K562 (cell line): ENCODE results near the gene MSN. TPM values are rescaled to one million over a fixed set of nuclear protein-coding genes. Genes with fewer than 3 reads are reported as not detected.
A peak's percentile ranks its signal among the peaks of the same experiment; 100 is the strongest.

Source experiments
- BACH1 ChIP-seq: fragments of 200-800 bp; sonication (Bioruptor generic); IDR thresholded peaks from 2 replicates; pipeline ENCODE4 v1.6.1; 2016; ENCODE audit warnings: missing genetic modification characterization, missing compliant biosample characterization
- GABPB1 ChIP-seq: sonication (generic); formaldehyde crosslinking; IDR thresholded peaks from 2 replicates; pipeline ENCODE4 v1.8.0; 2022; ENCODE audit warnings: mild to moderate bottlenecking, missing genetic modification reagents
- ILF3 ChIP-seq: fragments of 450-650 bp; IDR thresholded peaks from 2 replicates; pipeline ENCODE4 v1.6.1; 2018; ENCODE audit warnings: antibody characterized with exemption, mild to moderate bottlenecking, moderate library complexity, borderline replicate concordance
- KDM1A ChIP-seq, 2 experiments: fragments of 450-650 bp; IDR thresholded peaks; 2 replicates each; pipeline ENCODE4 v1.6.1; 2016; ENCODE audit warnings: mild to moderate bottlenecking in 2 of 2
- MYNN ChIP-seq, 2 experiments: sonication (generic); formaldehyde crosslinking in 1 of 2; IDR thresholded peaks; 2 replicates each; pipeline versions ENCODE4 v1.5.0 to v1.6.1; 2016 to 2020; ENCODE audit warnings: antibody characterized with exemption in 1 of 2, missing genetic modification reagents in 1 of 2
- NFE2L1 ChIP-seq: fragments of 450-650 bp; IDR thresholded peaks from 2 replicates; pipeline ENCODE4 v1.6.1; 2016; ENCODE audit warnings: missing genetic modification characterization, low read depth, mild to moderate bottlenecking, missing compliant biosample characterization, moderate library complexity, borderline replicate concordance
- NFIC ChIP-seq: fragments of 450-650 bp; IDR thresholded peaks from 2 replicates; pipeline ENCODE4 v1.6.1; 2017; ENCODE audit warnings: mild to moderate bottlenecking, inconsistent platforms
- NFIX ChIP-seq: fragments of 250-450 bp; sonication (Bioruptor Pico); IDR thresholded peaks from 2 replicates; pipeline ENCODE4 v1.4.0; 2020; ENCODE audit warnings: low read depth, mild to moderate bottlenecking, moderate library complexity
- PCBP2 ChIP-seq: fragments of 200-400 bp; formaldehyde crosslinking; IDR thresholded peaks from 2 replicates; pipeline ENCODE4 v1.6.1; 2018; ENCODE audit warnings: low read length, low read depth, mild to moderate bottlenecking, moderate library complexity; ENCODE audit not compliant: poor library complexity, severe bottlenecking
- RFX5 ChIP-seq: IDR thresholded peaks from 2 replicates; pipeline ENCODE4 v1.6.1; 2011; ENCODE audit warnings: low read depth, mild to moderate bottlenecking, improper control_type of control experiment, low read length
- SOX6 ChIP-seq: fragments of 450-650 bp; IDR thresholded peaks from 2 replicates; pipeline ENCODE4 v1.6.1; 2014; ENCODE audit warnings: mild to moderate bottlenecking
- SRSF3 ChIP-seq: fragments of 200-400 bp; formaldehyde crosslinking; IDR thresholded peaks from 2 replicates; pipeline ENCODE4 v1.6.1; 2016; ENCODE audit warnings: mild to moderate bottlenecking, low read length, moderate library complexity; ENCODE audit not compliant: insufficient read depth
- ZNF586 ChIP-seq: fragments of 450-650 bp; formaldehyde crosslinking; conservative IDR thresholded peaks from 2 replicates; pipeline ENCODE4 v1.4.0; 2020; ENCODE audit warnings: mild to moderate bottlenecking, moderate library complexity
- polyA plus RNA-seq, 8 experiments: library from polyadenylated mRNA; depleted of rRNA in 4 of 8; stranded (reverse) in 5 of 8; unstranded in 3 of 8; fragments of >200 nt; fragmentation: Nextera tagmentation in 2 of 8; fragmentation: Illumina TruSeq in 1 of 8; extraction: Ambion mirVana in 2 of 8; extraction: Trizol in 1 of 8; gene quantifications; 2 replicates each; pipeline versions ENCODE4 v1.2.1 to v1.2.3, GENCODE V29; 2011 to 2014; ENCODE audit warnings: inconsistent platforms in 1 of 8, missing spikeins in 1 of 8
- total RNA-seq, 7 experiments: library from RNA; depleted of rRNA in 6 of 7; stranded (reverse); fragments of >200 nt in 6 of 7; fragmentation: Illumina TruSeq in 2 of 7; extraction: Trizol in 2 of 7; gene quantifications; 2 replicates each; pipeline versions ENCODE4 v1.2.1 to v1.2.3, GENCODE V29; 2011 to 2021; ENCODE audit warnings: low replicate concordance in 1 of 7
- TF ChIP-seq, protein P1 (sequence below): fragments of 200-800 bp; sonication (Bioruptor generic); IDR thresholded peaks from 2 replicates; pipeline ENCODE4 v1.6.1; 2016; ENCODE audit warnings: missing genetic modification characterization, missing compliant biosample characterization
- TF ChIP-seq, protein P2 (sequence below): sonication (generic); formaldehyde crosslinking; IDR thresholded peaks from 2 replicates; pipeline ENCODE4 v1.9.0; 2022; ENCODE audit warnings: mild to moderate bottlenecking, missing genetic modification reagents
- TF ChIP-seq, protein P3 (sequence below): sonication (generic); formaldehyde crosslinking; IDR thresholded peaks from 2 replicates; pipeline ENCODE4 v1.8.1; 2023; ENCODE audit warnings: missing genetic modification reagents, mild to moderate bottlenecking, borderline replicate concordance

The MSN gene
- total and polyA plus RNA-seq, 9 of the 15 experiments (the other 6 are each of a cell fraction or from before 2014, with no cell fraction given), result 128 to 486 (median 237) TPM

DNA sequence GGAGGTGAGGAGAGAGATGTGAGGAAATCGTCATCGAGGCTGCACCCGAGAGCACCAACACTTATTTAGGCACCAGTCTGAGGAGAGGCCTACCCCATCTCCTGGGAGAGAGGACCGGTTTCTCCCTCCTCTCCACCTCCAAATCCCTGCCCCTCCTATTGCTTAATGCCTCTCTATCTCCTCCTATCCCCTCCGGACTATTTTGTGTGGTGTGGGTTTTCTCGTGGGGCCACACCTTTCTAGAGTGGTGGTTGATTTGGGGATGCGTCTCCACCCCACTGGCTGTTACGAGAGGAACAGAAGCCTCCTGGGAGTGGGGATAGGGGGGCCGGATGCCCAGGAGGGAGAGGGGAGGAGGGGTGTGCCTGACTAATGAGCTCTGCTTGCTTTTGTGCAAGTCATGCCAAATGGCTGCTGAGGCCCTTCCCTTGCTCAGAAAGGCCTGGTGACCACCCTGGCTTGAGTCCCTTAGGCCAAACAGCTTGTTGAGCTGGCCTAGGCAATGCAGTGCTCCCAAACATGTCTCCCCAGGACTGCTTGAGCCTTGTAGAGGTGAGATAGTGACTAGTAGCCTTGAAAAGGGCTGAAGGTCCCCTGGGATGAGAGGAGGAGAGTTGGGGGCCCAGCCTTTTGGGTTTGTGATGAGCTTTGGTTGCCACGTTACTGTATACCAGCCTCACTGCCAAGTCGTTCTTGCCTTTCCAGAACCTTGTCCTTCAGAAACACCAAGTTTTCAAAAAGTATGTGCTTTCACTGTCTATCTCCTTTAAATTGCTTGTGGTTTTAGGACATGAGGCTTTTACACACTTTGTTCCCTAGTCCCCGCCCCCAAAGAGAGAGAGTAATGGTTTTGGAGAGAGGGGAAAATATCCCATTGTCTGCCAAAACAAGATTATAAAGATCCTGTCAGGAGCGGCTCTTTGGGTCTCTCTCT lies 1.2 kb downstream of the MSN start (continued):
- TF ChIP-seq, protein P1, sequence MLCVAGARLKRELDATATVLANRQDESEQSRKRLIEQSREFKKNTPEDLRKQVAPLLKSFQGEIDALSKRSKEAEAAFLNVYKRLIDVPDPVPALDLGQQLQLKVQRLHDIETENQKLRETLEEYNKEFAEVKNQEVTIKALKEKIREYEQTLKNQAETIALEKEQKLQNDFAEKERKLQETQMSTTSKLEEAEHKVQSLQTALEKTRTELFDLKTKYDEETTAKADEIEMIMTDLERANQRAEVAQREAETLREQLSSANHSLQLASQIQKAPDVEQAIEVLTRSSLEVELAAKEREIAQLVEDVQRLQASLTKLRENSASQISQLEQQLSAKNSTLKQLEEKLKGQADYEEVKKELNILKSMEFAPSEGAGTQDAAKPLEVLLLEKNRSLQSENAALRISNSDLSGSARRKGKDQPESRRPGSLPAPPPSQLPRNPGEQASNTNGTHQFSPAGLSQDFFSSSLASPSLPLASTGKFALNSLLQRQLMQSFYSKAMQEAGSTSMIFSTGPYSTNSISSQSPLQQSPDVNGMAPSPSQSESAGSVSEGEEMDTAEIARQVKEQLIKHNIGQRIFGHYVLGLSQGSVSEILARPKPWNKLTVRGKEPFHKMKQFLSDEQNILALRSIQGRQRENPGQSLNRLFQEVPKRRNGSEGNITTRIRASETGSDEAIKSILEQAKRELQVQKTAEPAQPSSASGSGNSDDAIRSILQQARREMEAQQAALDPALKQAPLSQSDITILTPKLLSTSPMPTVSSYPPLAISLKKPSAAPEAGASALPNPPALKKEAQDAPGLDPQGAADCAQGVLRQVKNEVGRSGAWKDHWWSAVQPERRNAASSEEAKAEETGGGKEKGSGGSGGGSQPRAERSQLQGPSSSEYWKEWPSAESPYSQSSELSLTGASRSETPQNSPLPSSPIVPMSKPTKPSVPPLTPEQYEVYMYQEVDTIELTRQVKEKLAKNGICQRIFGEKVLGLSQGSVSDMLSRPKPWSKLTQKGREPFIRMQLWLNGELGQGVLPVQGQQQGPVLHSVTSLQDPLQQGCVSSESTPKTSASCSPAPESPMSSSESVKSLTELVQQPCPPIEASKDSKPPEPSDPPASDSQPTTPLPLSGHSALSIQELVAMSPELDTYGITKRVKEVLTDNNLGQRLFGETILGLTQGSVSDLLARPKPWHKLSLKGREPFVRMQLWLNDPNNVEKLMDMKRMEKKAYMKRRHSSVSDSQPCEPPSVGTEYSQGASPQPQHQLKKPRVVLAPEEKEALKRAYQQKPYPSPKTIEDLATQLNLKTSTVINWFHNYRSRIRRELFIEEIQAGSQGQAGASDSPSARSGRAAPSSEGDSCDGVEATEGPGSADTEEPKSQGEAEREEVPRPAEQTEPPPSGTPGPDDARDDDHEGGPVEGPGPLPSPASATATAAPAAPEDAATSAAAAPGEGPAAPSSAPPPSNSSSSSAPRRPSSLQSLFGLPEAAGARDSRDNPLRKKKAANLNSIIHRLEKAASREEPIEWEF (CRISPR knock-in tag), result no peak
- TF ChIP-seq BACH1 (tag) (0 out of 2 replicates have a peak, but pooled peaks have one; percentile 48), RFX5 (no peak), GABPB1 (CRISPR knock-in tag) (0 out of 2 replicates have a peak, but pooled peaks have one; percentile 11), ILF3 (no peak), ZNF586 (CRISPR knock-in tag) (no peak), NFIX (CRISPR knock-in tag) (no peak), KDM1A (IDR thresholded peaks at IDR 0.05) (0 out of 4 replicates have a peak, but pooled peaks of 1 of the 2 experiments have one; percentile 10), MYNN (IDR thresholded peaks at IDR 0.05) (no peak), MYNN (CRISPR knock-in tag; IDR thresholded peaks at IDR 0.05) (no peak), NFIC (no peak), NFE2L1 (tag) (peak; percentile 70), SOX6 (peak; percentile 52; the same call in 1 of the 2 replicates), PCBP2 (no peak), SRSF3 (no peak)
- TF ChIP-seq, protein P2, sequence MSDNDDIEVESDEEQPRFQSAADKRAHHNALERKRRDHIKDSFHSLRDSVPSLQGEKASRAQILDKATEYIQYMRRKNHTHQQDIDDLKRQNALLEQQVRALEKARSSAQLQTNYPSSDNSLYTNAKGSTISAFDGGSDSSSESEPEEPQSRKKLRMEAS (CRISPR knock-in tag), result no peak
- TF ChIP-seq, protein P3, sequence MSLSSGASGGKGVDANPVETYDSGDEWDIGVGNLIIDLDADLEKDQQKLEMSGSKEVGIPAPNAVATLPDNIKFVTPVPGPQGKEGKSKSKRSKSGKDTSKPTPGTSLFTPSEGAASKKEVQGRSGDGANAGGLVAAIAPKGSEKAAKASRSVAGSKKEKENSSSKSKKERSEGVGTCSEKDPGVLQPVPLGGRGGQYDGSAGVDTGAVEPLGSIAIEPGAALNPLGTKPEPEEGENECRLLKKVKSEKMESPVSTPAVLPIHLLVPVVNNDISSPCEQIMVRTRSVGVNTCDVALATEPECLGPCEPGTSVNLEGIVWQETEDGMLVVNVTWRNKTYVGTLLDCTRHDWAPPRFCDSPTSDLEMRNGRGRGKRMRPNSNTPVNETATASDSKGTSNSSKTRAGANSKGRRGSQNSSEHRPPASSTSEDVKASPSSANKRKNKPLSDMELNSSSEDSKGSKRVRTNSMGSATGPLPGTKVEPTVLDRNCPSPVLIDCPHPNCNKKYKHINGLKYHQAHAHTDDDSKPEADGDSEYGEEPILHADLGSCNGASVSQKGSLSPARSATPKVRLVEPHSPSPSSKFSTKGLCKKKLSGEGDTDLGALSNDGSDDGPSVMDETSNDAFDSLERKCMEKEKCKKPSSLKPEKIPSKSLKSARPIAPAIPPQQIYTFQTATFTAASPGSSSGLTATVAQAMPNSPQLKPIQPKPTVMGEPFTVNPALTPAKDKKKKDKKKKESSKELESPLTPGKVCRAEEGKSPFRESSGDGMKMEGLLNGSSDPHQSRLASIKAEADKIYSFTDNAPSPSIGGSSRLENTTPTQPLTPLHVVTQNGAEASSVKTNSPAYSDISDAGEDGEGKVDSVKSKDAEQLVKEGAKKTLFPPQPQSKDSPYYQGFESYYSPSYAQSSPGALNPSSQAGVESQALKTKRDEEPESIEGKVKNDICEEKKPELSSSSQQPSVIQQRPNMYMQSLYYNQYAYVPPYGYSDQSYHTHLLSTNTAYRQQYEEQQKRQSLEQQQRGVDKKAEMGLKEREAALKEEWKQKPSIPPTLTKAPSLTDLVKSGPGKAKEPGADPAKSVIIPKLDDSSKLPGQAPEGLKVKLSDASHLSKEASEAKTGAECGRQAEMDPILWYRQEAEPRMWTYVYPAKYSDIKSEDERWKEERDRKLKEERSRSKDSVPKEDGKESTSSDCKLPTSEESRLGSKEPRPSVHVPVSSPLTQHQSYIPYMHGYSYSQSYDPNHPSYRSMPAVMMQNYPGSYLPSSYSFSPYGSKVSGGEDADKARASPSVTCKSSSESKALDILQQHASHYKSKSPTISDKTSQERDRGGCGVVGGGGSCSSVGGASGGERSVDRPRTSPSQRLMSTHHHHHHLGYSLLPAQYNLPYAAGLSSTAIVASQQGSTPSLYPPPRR (CRISPR knock-in tag), result no peak
